ENCODE results near the gene RGMA. TPM values are rescaled to one million over a fixed set of nuclear protein-coding genes. Genes with fewer than 3 reads are reported as not detected.

Gene RGMA, protein sequence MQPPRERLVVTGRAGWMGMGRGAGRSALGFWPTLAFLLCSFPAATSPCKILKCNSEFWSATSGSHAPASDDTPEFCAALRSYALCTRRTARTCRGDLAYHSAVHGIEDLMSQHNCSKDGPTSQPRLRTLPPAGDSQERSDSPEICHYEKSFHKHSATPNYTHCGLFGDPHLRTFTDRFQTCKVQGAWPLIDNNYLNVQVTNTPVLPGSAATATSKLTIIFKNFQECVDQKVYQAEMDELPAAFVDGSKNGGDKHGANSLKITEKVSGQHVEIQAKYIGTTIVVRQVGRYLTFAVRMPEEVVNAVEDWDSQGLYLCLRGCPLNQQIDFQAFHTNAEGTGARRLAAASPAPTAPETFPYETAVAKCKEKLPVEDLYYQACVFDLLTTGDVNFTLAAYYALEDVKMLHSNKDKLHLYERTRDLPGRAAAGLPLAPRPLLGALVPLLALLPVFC
- 16.5 TPM for total RNA-seq
- long read RNA-seq, partial matches to known transcripts: 18 of 25 reads
- long read RNA-seq, other reads (novel, unspliced or antisense): 3 of 25 reads

GRCh38 chr15:93088981-93089726 lies at the start of gene RGMA:
TSS of gene RGMA (minus strand) at chr15:93089211. CDS start at chr15:93088932, 279 bp downstream.
- no peak for DNase-seq (ENCODE audit: low spot score)

- DNase-seq (ENCODE audit: low spot score): no peak
These were observed 47.6 kb upstream of the RGMA start for GRCh38 chr15:93136606-93137005.

GRCh38 chr15:93135997-93136397 lies 47.0 kb upstream of the RGMA start:
- no peak for DNase-seq (ENCODE audit: low spot score)

GRCh38 chr15:93135459-93135858 lies 46.4 kb upstream of the RGMA start:
- DNase-seq (ENCODE audit: low spot score): no peak

DNA sequence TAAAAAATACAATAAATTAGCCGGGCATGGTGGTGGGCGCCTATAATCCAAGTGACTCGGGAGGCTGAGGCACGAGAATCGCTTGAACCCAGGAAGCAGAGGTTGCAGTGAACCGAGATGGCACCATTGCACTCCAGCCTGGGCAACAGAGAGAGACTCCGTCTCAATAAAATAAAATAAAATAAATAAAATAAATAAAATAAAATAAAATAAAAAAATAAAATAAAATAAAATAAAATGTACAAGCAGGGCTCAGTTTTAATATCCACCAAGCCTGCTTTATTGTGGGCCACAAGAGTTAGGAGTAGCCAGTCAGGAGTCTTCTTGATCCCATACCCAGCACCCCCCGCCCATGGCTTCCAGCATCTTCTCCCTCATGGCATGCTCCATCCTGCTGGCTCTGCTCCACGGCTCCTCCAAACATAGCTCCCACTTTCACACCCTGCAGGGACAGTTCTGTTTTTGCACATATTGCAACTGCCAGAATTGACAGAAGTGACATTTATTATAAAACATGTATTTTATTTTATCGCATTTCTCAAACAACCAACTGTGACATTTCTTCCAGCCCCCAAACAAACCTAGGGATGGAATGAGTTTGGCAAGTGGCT lies 42.6 kb upstream of the RGMA start:
- DNase-seq (ENCODE audit: low spot score): no peak

DNA sequence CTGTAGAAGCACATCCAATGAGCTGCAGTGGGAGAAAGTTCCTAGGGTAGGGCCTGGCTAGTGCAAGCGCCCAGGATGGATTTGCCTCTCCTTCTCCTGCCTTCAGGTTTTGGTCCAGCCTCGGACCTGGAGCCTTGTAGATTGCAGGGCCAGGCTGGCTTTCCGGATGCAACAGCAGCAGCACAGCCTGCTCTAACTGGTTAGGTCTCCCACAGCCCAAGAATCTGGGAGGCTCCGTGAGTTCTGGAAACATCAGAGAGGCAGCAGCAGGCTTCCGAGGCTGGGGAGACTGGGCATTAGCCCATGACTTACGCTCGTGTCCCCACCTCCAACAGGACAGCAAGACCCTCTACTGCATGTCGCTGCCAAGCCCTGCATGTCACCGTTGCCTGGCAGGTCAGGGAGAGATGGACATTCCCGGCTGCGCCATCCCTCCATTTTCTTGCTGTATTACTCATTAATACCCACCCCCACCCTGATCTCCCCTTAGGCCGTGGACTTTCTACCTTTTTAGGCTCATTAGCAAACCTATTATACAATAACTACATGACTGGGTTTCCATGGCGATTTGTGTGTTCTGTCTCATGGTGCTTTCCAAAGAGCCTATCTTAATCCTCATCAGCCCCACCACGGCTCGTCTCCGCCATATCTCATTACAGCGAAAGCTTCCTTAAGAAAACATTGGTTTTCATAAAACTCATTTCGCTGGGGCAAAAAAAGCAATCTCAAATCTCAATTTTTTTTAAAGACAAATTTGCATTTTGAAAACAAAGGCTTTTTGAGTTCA lies 40.9 kb upstream of the RGMA start:
- no peak for DNase-seq (ENCODE audit: low spot score)

- no peak for DNase-seq (ENCODE audit: low spot score)
These were observed 38.3 kb upstream of the RGMA start for GRCh38 chr15:93127286-93127685.

DNA sequence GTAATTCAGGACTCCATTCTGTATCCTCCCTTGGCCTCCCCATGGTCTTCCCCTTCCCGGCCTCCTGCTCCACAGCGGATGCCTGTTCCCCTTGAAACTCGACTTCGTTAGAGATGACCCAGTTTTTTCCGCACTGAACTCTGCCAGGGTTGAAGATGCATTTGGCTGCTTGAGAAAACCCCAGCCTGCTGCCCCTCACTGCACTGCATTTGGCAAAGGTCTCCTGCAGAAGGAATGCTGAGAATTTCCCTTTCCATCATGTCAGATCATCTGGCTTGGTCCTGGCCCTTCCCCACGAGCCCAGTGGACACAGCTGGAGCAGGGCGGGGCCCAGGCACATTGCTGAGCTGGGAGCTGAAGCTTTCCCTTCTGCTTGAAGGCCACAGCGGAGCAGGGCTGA lies 37.6 kb upstream of the RGMA start:
- DNase-seq (ENCODE audit: low spot score): no peak

- no peak for DNase-seq (ENCODE audit: low spot score)
These were observed 37.1 kb upstream of the RGMA start for GRCh38 chr15:93126148-93126547.

DNA sequence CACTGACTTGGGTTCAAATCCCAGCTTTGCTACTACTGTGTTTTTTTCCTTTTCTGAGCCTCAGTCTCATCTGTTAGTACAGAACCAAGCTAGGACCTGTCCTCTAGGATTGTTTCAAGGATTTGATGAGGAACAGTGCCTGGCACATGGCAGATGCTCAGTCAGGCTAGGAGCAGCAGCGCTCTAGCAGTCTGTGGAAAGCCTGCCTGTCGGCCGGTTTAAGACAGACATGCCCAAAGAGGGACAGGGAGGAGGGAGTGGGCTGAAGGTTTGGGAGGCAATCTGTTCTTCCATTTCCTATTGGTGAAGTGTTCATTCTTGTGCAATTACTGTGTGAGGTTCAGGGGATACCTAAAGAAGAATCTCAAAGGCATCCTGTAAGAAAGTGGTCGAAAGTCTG lies 35.1 kb upstream of the RGMA start:
- no peak for DNase-seq (ENCODE audit: low spot score)

- no peak for DNase-seq (ENCODE audit: low spot score)
These were observed 33.2 kb upstream of the RGMA start for GRCh38 chr15:93121973-93122910.

- no peak for DNase-seq (ENCODE audit: low spot score)
These were observed 32.1 kb upstream of the RGMA start for GRCh38 chr15:93121107-93121506.

DNA sequence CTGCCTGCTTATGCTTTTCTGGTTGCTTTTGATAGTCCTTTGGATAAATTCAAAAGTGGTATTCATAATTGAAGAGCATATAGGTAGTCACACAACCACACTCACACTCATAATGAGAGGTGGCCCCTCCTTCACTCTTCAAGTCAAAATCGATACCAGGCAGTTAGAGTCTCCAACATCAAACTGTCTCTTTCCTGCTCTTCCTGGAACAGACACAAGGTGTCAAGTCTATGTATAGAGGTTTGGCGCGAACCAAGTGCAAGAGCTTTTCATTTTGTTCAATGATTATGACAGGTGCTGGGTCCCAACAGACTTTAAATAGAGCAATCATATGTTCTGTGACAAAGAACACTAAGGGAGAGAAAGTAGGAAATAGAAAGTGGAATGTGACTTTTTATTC lies 29.9 kb upstream of the RGMA start:
- no peak for DNase-seq (ENCODE audit: low spot score)

DNA sequence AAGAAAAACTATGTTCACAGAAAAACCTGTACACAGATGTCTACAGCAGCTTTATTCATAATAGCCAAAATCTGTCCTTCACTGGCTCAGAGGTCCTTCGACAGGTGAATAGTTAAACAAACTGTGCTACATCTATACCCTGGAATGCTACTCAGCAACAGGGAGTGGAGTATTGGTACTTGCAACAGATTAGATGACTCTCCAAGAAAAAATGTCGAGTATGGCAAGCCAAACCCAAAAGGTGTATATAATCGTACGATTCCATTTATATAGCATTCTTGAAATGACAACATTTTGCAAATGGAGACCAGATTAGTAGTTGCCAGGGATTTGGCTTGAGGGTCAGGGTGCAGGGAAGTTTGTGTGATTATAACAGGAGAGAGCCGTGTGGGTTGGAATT lies 22.4 kb upstream of the RGMA start:
- DNase-seq (ENCODE audit: low spot score): no peak

DNA sequence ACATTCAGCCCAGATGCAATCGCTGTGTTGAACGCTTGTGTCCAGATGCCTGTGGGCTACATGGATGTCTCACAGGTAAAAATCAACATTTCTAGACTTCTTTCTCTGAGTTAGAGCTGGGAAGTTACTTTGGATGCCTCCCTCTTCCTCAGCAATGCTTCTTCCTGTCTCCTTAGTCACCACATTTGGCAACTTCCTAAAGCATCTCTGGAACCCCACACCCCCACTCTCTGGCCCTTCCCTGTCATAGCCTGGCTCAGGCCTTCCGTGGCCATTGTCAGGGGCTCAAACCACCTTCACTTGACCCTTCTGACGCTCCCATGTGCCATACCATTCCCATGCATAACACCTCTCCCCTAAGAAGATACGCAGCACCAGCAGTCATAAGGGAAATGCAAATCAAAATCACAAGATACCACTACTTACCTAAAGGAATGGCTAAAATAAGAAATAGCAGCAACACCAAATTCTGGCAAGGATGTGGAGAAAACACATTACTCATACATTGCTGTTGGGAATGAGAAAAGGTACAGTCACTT lies 21.6 kb upstream of the RGMA start:
- DNase-seq (ENCODE audit: low spot score): no peak

DNA sequence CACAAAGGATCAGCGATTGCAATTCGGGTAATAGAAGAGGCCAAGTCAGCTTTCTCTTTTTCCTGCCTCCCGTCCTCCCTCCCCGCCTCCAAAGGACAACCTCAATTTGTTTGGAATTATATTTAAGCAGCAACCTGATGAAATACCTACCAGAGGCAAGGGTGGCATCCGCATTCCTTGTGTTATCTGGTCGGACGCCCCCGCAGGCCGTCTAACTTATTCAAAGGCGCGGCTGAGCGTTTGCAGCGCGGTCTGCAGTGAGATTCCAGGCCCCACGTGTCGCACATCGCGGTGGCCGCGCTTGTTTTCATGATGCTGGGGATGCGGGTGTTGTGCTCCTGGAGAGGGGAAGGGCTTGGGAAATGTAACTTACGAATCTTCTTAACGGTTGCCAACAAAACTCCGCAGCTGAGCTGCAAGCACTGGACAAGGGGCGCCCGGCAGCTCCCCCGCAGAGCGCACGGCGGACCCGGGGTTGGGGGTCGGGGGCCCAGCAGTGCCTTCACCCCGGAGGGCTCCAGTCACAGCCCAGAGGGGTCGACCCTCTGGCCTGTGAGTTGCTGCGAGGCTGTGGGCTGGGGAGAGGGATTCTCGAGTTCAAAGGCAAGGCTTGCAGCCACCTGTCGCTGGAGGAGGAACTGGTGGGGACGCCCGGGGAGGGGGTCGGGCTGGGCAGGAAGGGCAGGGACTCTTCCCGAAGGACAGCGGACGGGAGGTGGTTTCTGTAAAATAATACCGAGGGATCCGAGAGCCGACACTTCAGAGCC lies 20.5 kb upstream of the RGMA start:
- no peak for DNase-seq (ENCODE audit: low spot score)

GRCh38 chr15:93107646-93108045 lies 18.6 kb upstream of the RGMA start:
- no peak for DNase-seq (ENCODE audit: low spot score)

DNA sequence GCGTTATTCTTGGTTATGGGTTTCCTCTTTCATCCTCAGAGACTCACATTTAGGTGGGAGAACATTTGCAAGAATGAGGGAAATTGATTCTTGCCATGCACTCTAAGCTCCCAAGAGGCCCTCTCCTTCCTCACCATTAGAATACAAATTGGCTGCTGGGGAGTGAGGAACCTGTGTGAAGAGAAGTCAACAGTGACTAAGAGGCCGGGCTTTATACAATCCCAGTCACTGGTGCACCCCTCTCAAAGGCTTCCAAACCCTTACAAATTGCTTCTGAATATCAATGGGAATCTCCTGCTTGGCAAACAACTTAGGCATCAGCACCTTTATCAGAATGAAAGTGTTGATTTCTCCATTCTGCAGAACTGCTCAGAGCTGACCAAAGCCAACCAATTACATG lies 16.5 kb upstream of the RGMA start:
- no peak for DNase-seq (ENCODE audit: low spot score)

GRCh38 chr15:93103823-93104222 lies 14.8 kb upstream of the RGMA start:
- no peak for DNase-seq (ENCODE audit: low spot score)

Measured in mesenteric fat pad (tissue), 1 donor.